HEK293 (cell line): Measurements from ENCODE around the gene CAPZB.

Experiments
- GLIS1 ChIP-seq: fragments of 450-650 bp; formaldehyde crosslinking; IDR thresholded peaks from 2 replicates; pipeline ENCODE4 v1.5.1; 2016; ENCODE audit warnings: missing biosample characterization, missing genetic modification characterization
- HOXC10 ChIP-seq: sonication (generic); formaldehyde crosslinking; IDR thresholded peaks from 2 replicates; pipeline ENCODE4 v1.8.1; 2023; ENCODE audit warnings: mild to moderate bottlenecking, missing genetic modification reagents
- KLF1 ChIP-seq: fragments of 450-650 bp; formaldehyde crosslinking; IDR thresholded peaks from 2 replicates; pipeline ENCODE4 v1.5.1; 2016; ENCODE audit warnings: missing biosample characterization, missing genetic modification characterization
- KLF16 ChIP-seq: fragments of 450-650 bp; formaldehyde crosslinking; IDR thresholded peaks from 2 replicates; pipeline ENCODE4 v1.5.1; 2017; ENCODE audit warnings: missing biosample characterization, missing genetic modification characterization
- KLF7 ChIP-seq: fragments of 450-650 bp; formaldehyde crosslinking; IDR thresholded peaks from 2 replicates; pipeline ENCODE4 v1.5.1; 2016; ENCODE audit warnings: missing biosample characterization, missing genetic modification characterization, borderline replicate concordance
- KLF9 ChIP-seq: fragments of 450-650 bp; formaldehyde crosslinking; IDR thresholded peaks from 2 replicates; pipeline ENCODE4 v1.5.1; 2016; ENCODE audit warnings: missing biosample characterization, missing genetic modification characterization, low read depth
- PBX3 ChIP-seq: sonication (generic); formaldehyde crosslinking; IDR thresholded peaks from 2 replicates; pipeline ENCODE4 v1.8.1; 2022; ENCODE audit warnings: mild to moderate bottlenecking, moderate library complexity, missing genetic modification reagents
- RBAK ChIP-seq: fragments of 450-650 bp; formaldehyde crosslinking; IDR thresholded peaks from 2 replicates; pipeline ENCODE4 v1.5.1; 2016; ENCODE audit warnings: missing biosample characterization, missing genetic modification characterization
- SP7 ChIP-seq: fragments of 450-650 bp; formaldehyde crosslinking; IDR thresholded peaks from 2 replicates; pipeline ENCODE4 v1.5.1; 2016; ENCODE audit warnings: missing biosample characterization, missing genetic modification characterization
- TCF7L2 ChIP-seq: IDR thresholded peaks from 2 replicates; pipeline ENCODE4 v1.6.1; 2011; ENCODE audit warnings: low read depth, mild to moderate bottlenecking, inconsistent platforms, low read length, moderate library complexity, borderline replicate concordance
- TSHZ1 ChIP-seq: fragments of 450-650 bp; formaldehyde crosslinking; IDR thresholded peaks from 2 replicates; pipeline ENCODE4 v1.5.1; 2016; ENCODE audit warnings: missing biosample characterization, missing genetic modification characterization, borderline replicate concordance
- ZFP37 ChIP-seq: fragments of 450-650 bp; formaldehyde crosslinking; IDR thresholded peaks from 2 replicates; pipeline ENCODE4 v1.5.1; 2016; ENCODE audit warnings: missing biosample characterization, missing genetic modification characterization
- ZNF292 ChIP-seq: fragments of 450-650 bp; formaldehyde crosslinking; IDR thresholded peaks from 2 replicates; pipeline ENCODE4 v1.5.1; 2016; ENCODE audit warnings: low read depth, missing biosample characterization, missing genetic modification characterization, borderline replicate concordance
- ZNF335 ChIP-seq: fragments of 450-650 bp; formaldehyde crosslinking; conservative IDR thresholded peaks from 2 replicates; pipeline ENCODE4 v1.5.1; 2016; ENCODE audit warnings: missing biosample characterization, missing genetic modification characterization
- ZNF37A ChIP-seq: fragments of 450-650 bp; IDR thresholded peaks from 2 replicates; pipeline ENCODE4 v1.5.1; 2018; ENCODE audit warnings: missing biosample characterization, missing genetic modification characterization
- ZNF423 ChIP-seq: fragments of 450-650 bp; formaldehyde crosslinking; IDR thresholded peaks from 2 replicates; pipeline ENCODE4 v1.5.1; 2016; ENCODE audit warnings: missing biosample characterization, missing genetic modification characterization
- ZNF473 ChIP-seq: fragments of 450-650 bp; formaldehyde crosslinking; IDR thresholded peaks from 2 replicates; pipeline ENCODE4 v1.5.1; 2017; ENCODE audit warnings: missing biosample characterization, missing genetic modification characterization
- ZNF48 ChIP-seq: fragments of 450-650 bp; formaldehyde crosslinking; IDR thresholded peaks from 2 replicates; pipeline ENCODE4 v1.5.1; 2016; ENCODE audit warnings: missing biosample characterization, missing genetic modification characterization
- ZNF76 ChIP-seq: fragments of 450-650 bp; formaldehyde crosslinking; IDR thresholded peaks from 2 replicates; pipeline ENCODE4; 2016; ENCODE audit warnings: low read depth, missing biosample characterization, missing genetic modification characterization, borderline replicate concordance
- ZNF777 ChIP-seq: fragments of 450-650 bp; formaldehyde crosslinking; IDR thresholded peaks from 2 replicates; pipeline ENCODE4 v1.5.1; 2017; ENCODE audit warnings: missing biosample characterization, missing genetic modification characterization, borderline replicate concordance
- ZSCAN30 ChIP-seq: fragments of 450-650 bp; IDR thresholded peaks from 2 replicates; pipeline ENCODE4 v1.5.1; 2018; ENCODE audit warnings: missing biosample characterization, mild to moderate bottlenecking, missing genetic modification characterization, moderate library complexity
- ZXDB ChIP-seq: fragments of 450-650 bp; formaldehyde crosslinking; IDR thresholded peaks from 2 replicates; pipeline ENCODE4 v1.5.1; 2016; ENCODE audit warnings: missing biosample characterization, missing genetic modification characterization
- TF ChIP-seq, protein P1 (sequence below): fragments of 450-650 bp; formaldehyde crosslinking; IDR thresholded peaks from 2 replicates; pipeline ENCODE4 v1.5.1; 2016; ENCODE audit warnings: missing biosample characterization, missing genetic modification characterization
- TF ChIP-seq, protein P2 (sequence below): fragments of 450-650 bp; formaldehyde crosslinking; IDR thresholded peaks from 2 replicates; pipeline ENCODE4 v1.5.1; 2016; ENCODE audit warnings: missing biosample characterization, missing genetic modification characterization
- TF ChIP-seq, protein P3 (sequence below): fragments of 450-650 bp; formaldehyde crosslinking; IDR thresholded peaks from 2 replicates; pipeline ENCODE4 v1.5.1; 2016; ENCODE audit warnings: missing biosample characterization, missing genetic modification characterization, borderline replicate concordance
- TF ChIP-seq, protein P4 (sequence below): fragments of 450-650 bp; formaldehyde crosslinking; IDR thresholded peaks from 2 replicates; pipeline ENCODE4 v1.5.1; 2016; ENCODE audit warnings: missing biosample characterization, missing genetic modification characterization

CAPZB gene

DNA sequence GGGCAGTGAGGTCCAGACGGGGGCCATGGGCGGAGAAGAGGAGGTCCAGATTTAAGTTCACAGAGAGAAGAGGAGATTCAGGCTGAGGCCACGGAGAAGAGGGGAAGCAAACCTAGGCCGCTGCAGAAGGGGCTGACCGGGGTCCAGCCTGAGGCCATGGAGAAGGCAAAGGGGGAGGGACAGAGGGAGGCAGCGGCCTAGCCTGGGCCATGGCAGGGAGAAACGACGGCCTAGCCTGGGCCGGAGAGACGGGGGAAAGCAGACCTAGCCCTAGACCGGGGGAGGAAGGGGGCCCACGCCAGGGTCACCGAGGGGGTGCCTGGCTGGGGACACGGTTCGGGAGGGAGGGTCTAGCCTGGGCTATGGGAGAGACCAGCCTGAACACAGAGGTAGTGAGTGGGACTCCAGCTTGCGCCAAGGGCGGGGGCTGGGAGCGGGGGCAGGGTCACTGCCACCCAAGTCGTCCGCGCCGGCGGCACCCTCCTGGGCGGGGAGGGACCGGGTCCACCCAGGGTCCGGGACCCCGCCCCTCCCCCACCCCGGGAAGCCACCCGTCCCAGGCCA lies 459 bp downstream of the CAPZB start (continued):
- TF ChIP-seq KLF9 (tag by site-specific recombination) (peak; percentile 59), ZNF37A (tag by site-specific recombination) (no peak), ZNF76 (tag by site-specific recombination) (0 out of 2 replicates have a peak, but pooled peaks have one; percentile 21), TSHZ1 (tag by site-specific recombination) (no peak), HOXC10 (CRISPR knock-in tag) (no peak), GLIS1 (tag by site-specific recombination) (peak; percentile 49), SP7 (tag by site-specific recombination) (0 out of 2 replicates have a peak, but pooled peaks have one; percentile 49), KLF16 (tag by site-specific recombination) (0 out of 2 replicates have a peak, but pooled peaks have one; percentile 40), ZSCAN30 (tag by site-specific recombination) (peak; percentile 57; the same call in 1 of the 2 replicates), KLF7 (tag by site-specific recombination) (peak; percentile 20; the same call in 1 of the 2 replicates), ZNF473 (tag by site-specific recombination) (no peak), PBX3 (CRISPR knock-in tag) (0 out of 2 replicates have a peak, but pooled peaks have one; percentile 42), ZNF292 (tag by site-specific recombination) (no peak), ZNF48 (no peak), ZNF777 (tag by site-specific recombination) (no peak), KLF1 (tag by site-specific recombination) (peak; percentile 89), RBAK (tag by site-specific recombination) (no peak), ZNF335 (tag by site-specific recombination) (peak; percentile 95), ZFP37 (tag by site-specific recombination) (peak; percentile 49; the same call in 1 of the 2 replicates), ZNF423 (tag by site-specific recombination) (peak; percentile 44), TCF7L2 (no peak), ZXDB (tag by site-specific recombination) (0 out of 2 replicates have a peak, but pooled peaks have one; percentile 39)
- TF ChIP-seq, protein P1, sequence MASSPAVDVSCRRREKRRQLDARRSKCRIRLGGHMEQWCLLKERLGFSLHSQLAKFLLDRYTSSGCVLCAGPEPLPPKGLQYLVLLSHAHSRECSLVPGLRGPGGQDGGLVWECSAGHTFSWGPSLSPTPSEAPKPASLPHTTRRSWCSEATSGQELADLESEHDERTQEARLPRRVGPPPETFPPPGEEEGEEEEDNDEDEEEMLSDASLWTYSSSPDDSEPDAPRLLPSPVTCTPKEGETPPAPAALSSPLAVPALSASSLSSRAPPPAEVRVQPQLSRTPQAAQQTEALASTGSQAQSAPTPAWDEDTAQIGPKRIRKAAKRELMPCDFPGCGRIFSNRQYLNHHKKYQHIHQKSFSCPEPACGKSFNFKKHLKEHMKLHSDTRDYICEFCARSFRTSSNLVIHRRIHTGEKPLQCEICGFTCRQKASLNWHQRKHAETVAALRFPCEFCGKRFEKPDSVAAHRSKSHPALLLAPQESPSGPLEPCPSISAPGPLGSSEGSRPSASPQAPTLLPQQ (tag by site-specific recombination) = peak; percentile 61
- TF ChIP-seq, protein P2, sequence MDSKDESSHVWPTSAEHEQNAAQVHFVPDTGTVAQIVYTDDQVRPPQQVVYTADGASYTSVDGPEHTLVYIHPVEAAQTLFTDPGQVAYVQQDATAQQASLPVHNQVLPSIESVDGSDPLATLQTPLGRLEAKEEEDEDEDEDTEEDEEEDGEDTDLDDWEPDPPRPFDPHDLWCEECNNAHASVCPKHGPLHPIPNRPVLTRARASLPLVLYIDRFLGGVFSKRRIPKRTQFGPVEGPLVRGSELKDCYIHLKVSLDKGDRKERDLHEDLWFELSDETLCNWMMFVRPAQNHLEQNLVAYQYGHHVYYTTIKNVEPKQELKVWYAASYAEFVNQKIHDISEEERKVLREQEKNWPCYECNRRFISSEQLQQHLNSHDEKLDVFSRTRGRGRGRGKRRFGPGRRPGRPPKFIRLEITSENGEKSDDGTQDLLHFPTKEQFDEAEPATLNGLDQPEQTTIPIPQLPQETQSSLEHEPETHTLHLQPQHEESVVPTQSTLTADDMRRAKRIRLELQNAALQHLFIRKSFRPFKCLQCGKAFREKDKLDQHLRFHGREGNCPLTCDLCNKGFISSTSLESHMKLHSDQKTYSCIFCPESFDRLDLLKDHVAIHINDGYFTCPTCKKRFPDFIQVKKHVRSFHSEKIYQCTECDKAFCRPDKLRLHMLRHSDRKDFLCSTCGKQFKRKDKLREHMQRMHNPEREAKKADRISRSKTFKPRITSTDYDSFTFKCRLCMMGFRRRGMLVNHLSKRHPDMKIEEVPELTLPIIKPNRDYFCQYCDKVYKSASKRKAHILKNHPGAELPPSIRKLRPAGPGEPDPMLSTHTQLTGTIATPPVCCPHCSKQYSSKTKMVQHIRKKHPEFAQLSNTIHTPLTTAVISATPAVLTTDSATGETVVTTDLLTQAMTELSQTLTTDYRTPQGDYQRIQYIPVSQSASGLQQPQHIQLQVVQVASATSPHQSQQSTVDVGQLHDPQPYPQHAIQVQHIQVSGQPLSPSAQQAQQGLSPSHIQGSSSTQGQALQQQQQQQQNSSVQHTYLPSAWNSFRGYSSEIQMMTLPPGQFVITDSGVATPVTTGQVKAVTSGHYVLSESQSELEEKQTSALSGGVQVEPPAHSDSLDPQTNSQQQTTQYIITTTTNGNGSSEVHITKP (tag by site-specific recombination) = peak; percentile 52; the same call in 1 of the 2 replicates
- TF ChIP-seq, protein P3, sequence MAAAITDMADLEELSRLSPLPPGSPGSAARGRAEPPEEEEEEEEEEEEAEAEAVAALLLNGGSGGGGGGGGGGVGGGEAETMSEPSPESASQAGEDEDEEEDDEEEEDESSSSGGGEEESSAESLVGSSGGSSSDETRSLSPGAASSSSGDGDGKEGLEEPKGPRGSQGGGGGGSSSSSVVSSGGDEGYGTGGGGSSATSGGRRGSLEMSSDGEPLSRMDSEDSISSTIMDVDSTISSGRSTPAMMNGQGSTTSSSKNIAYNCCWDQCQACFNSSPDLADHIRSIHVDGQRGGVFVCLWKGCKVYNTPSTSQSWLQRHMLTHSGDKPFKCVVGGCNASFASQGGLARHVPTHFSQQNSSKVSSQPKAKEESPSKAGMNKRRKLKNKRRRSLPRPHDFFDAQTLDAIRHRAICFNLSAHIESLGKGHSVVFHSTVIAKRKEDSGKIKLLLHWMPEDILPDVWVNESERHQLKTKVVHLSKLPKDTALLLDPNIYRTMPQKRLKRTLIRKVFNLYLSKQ (tag by site-specific recombination) = no peak
- TF ChIP-seq, protein P4, sequence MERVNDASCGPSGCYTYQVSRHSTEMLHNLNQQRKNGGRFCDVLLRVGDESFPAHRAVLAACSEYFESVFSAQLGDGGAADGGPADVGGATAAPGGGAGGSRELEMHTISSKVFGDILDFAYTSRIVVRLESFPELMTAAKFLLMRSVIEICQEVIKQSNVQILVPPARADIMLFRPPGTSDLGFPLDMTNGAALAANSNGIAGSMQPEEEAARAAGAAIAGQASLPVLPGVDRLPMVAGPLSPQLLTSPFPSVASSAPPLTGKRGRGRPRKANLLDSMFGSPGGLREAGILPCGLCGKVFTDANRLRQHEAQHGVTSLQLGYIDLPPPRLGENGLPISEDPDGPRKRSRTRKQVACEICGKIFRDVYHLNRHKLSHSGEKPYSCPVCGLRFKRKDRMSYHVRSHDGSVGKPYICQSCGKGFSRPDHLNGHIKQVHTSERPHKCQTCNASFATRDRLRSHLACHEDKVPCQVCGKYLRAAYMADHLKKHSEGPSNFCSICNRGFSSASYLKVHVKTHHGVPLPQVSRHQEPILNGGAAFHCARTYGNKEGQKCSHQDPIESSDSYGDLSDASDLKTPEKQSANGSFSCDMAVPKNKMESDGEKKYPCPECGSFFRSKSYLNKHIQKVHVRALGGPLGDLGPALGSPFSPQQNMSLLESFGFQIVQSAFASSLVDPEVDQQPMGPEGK (tag by site-specific recombination) = peak; percentile 91
